Measurements from ENCODE around the gene AFTPH. TPM values are rescaled to one million over a fixed set of nuclear protein-coding genes. Genes with fewer than 3 reads are reported as not detected.
A peak's percentile ranks its signal among the peaks of the same experiment; 100 is the strongest.

The AFTPH gene
- total RNA-seq, 1 experiment from 2014 or later = 13.5 TPM

GRCh38 chr2:64641599-64641998 is 117.5 kb downstream of the AFTPH start:
- no peak overlapping the region for H2BK20ac ChIP-seq (ENCODE audit: low read depth, low read length, poor library complexity, severe bottlenecking)
- no peak overlapping the region for H4K8ac ChIP-seq (replicated peaks; ENCODE audit: insufficient read length, low read depth, low read length)
- H3K27me3 ChIP-seq (ENCODE audit: insufficient read depth, low read length) = peaks cover 5% of the 10 kb centered on the region; the same call in 1 of the 2 replicates
- H4K5ac ChIP-seq (ENCODE audit: insufficient read length, low read depth, low read length) = no peak overlapping the region
- H3K9ac ChIP-seq (ENCODE audit: extremely low read depth, insufficient read length, low read length) = no peak overlapping the region
- H2AK5ac ChIP-seq (ENCODE audit: insufficient read length, low read length) = no peak overlapping the region
- TF ChIP-seq CTCF (conservative IDR thresholded peaks at IDR 0.05) = no peak
- H2BK12ac ChIP-seq (ENCODE audit: insufficient read length, low read depth, low read length) = no peak overlapping the region
- H3K27me3 Mint-ChIP-seq (ENCODE audit: low read depth) = peaks cover 35% of the 10 kb centered on the region
- no peak overlapping the region for H3T11ph ChIP-seq (ENCODE audit: low read length)
- H2AFZ ChIP-seq (ENCODE audit: low read length) = no peak overlapping the region
- H4K20me1 ChIP-seq (ENCODE audit: control insufficient read depth, insufficient read depth, insufficient read length) = no peaks in the 10 kb centered on the region
- H3K4ac ChIP-seq (ENCODE audit: low read depth, low read length) = no peak overlapping the region
- H2BK5ac ChIP-seq (ENCODE audit: insufficient read length, low read length) = no peak overlapping the region
- no peak for DNase-seq
- no CpG with 5 or more reads among the region's 10 CpGs for WGBS (ENCODE audit: extremely low coverage, insufficient read length, low lambda C conversion rate)
- H4K91ac ChIP-seq (ENCODE audit: insufficient read length, low read depth, low read length) = no peak overlapping the region
- H3K79me1 ChIP-seq (ENCODE audit: insufficient read depth, low read depth, low read length, poor library complexity, severe bottlenecking) = no peaks in the 10 kb centered on the region
- H3K9me3 Mint-ChIP-seq = no peaks in the 10 kb centered on the region
- H3K9me3 ChIP-seq (ENCODE audit: control insufficient read depth, low read depth, low read length) = no peaks in the 10 kb centered on the region
- H3K14ac ChIP-seq (ENCODE audit: insufficient read depth, low read length) = no peak overlapping the region
- H3K56ac ChIP-seq (ENCODE audit: insufficient read length, low read depth, low read length) = no peak overlapping the region
- no peak overlapping the region for H3K18ac ChIP-seq (ENCODE audit: insufficient read length, low read depth, low read length)
- no peak overlapping the region for H3K27ac ChIP-seq (ENCODE audit: insufficient read length, low read depth, low read length)
- peaks cover 11% of the 10 kb centered on the region; the same call in 1 of the 2 replicates for H3K4me1 ChIP-seq (ENCODE audit: insufficient read depth, low read length)
- H3K4me3 Mint-ChIP-seq = peak overlapping the region in 1 of 2 experiments; percentile 38; a peak in 1 of 5 replicates
- H3K27ac Mint-ChIP-seq = no peak overlapping the region
- no peak overlapping the region for H3K23ac ChIP-seq (ENCODE audit: insufficient read length, low read depth, low read length)
- no peak overlapping the region for H2BK15ac ChIP-seq (ENCODE audit: low read depth, low read length)
- no peak overlapping the region for H2BK120ac ChIP-seq (ENCODE audit: low read depth, low read length, poor library complexity, severe bottlenecking)
- H3K4me2 ChIP-seq (ENCODE audit: insufficient read depth, insufficient read length, low read length) = no peak overlapping the region
- H3K79me2 ChIP-seq (ENCODE audit: insufficient read depth, low read length) = no peaks in the 10 kb centered on the region
- H3K36me3 Mint-ChIP-seq (ENCODE audit: insufficient read depth in 1 of 3, low read depth in 3 of 3) = peaks cover under 1 to 5% (median 2%) of the 10 kb centered on the region in 3 experiments; a peak in 4 of 7 replicates
- peaks cover 76 to 80% of the 10 kb centered on the region in 2 experiments for H3K4me1 Mint-ChIP-seq
- peaks cover 6% of the 10 kb centered on the region for H3K23me2 ChIP-seq (ENCODE audit: insufficient read length, low read depth, low read length, poor library complexity, severe bottlenecking)

Small RNA genes lying within 50 kb of the gene (microRNA-seq; reads per million reads assigned to microRNA genes)
- gene MIR4434 (ENCODE audit: borderline microRNAs expressed) = not detected

Other genes starting within 250 kb of the AFTPH start
- gene LGALSL, start 70.2 kb upstream of the AFTPH start, total RNA-seq (2021) = 20.4 and 23.8 TPM in 2 replicates
- 3.5 and 3.7 TPM in 2 replicates for gene SERTAD2, start 129.6 kb downstream of the AFTPH start, total RNA-seq (2021)

Data from H9 (cell line).